GM12892 (cell line): ENCODE data around the gene ZRANB2. TPM values are rescaled to one million over a fixed set of nuclear protein-coding genes. Genes with fewer than 3 reads are reported as not detected.

Experiments
- DNase-seq: peaks from one replicate; pipeline ENCODE4 v3.0.0; 2011; ENCODE audit not compliant: insufficient read length
- FAIRE-seq: peaks from 2 replicates; lab custom pipeline; 2011; peaks lifted over from hg19 to GRCh38; lab: Jason Lieb, UNC
- POLR2A ChIP-seq: IDR thresholded peaks from 2 replicates; pipeline ENCODE4 v1.6.1; 2011; ENCODE audit warnings: low read depth, low read length, control low read depth
- POLR2AphosphoS5 ChIP-seq: IDR thresholded peaks from 2 replicates; pipeline ENCODE4 v1.6.1; 2011; ENCODE audit warnings: low read depth, low read length, control low read depth
- TAF1 ChIP-seq: IDR thresholded peaks from 2 replicates; pipeline ENCODE4 v1.6.1; 2011; ENCODE audit warnings: low read depth, mild to moderate bottlenecking, control low read depth, low read length, borderline replicate concordance
- polyA plus RNA-seq: library from polyadenylated mRNA; unstranded; fragments of >200 nt; gene quantifications from one replicate; pipeline ENCODE4 v1.2.1, GENCODE V29; 2012; ENCODE audit warnings: missing spikeins, inconsistent platforms; ENCODE audit not compliant: missing spikeins

The ZRANB2 gene, protein sequence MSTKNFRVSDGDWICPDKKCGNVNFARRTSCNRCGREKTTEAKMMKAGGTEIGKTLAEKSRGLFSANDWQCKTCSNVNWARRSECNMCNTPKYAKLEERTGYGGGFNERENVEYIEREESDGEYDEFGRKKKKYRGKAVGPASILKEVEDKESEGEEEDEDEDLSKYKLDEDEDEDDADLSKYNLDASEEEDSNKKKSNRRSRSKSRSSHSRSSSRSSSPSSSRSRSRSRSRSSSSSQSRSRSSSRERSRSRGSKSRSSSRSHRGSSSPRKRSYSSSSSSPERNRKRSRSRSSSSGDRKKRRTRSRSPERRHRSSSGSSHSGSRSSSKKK
- 116 TPM for polyA plus RNA-seq

- TF ChIP-seq POLR2A (peak; percentile 95), POLR2AphosphoS5 (peak; percentile 96), TAF1 (peak; percentile 88)
- FAIRE-seq (peak; percentile 99), DNase-seq (peak; percentile 33)
Measured at GRCh38 chr1:71080739-71081696, at the start of gene ZRANB2. Gene ZRANB2 (minus strand): TSS chr1:71081035. CDS start chr1:71080995, 40 bp downstream.

GRCh38 chr1:71128060-71128459 is 47.2 kb upstream of the ZRANB2 start:
- DNase-seq (no peak), FAIRE-seq (no peak)
- TF ChIP-seq TAF1 (no peak), POLR2AphosphoS5 (no peak), POLR2A (no peak)

- TF ChIP-seq POLR2A = no peak
- FAIRE-seq (no peak), DNase-seq (no peak)
Measured at GRCh38 chr1:71118086-71118485, 37.3 kb upstream of the ZRANB2 start.

- DNase-seq = no peak
Measured at GRCh38 chr1:71116729-71117128, 35.9 kb upstream of the ZRANB2 start.

DNA sequence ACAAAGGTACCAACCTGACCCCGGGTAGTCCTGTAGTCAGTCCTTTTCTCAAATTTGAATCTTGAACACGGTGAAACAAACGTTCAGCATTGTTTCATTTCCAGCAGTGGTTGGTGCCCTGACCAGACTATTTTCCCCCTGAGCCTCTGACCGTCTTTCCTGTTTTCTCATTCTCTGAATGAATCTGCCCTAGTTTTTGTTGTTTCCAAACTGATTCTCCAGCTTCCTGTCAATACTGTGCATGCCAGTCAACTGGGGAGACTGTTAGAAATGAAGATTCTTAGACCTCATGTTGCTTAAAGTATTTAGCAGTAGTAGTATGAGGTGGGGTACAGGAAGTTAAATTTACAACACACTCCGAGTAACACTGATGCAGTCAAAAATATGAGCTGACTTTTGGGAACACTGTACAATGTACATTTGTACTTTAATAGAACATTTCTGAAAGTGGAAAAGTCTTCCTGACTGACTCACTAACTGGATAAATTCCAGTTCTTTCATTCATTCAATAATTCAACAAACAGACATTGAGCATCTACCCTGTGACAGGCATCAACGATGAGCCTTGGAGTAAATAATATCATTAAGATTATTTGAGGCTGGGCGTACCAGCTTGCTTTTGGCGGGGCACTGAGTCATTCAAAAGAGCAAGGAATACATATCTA is 26.0 kb upstream of the ZRANB2 start:
- TF ChIP-seq POLR2A (no peak), TAF1 (no peak), POLR2AphosphoS5 (no peak)
- FAIRE-seq (no peak), DNase-seq (no peak)

More at GRCh38 chr1:71116729-71117128, 35.9 kb upstream of the ZRANB2 start:
- TF ChIP-seq TAF1 (no peak), POLR2A (no peak), POLR2AphosphoS5 (no peak)
- FAIRE-seq = no peak

- TF ChIP-seq TAF1 (no peak), POLR2A (no peak), POLR2AphosphoS5 (no peak)
- FAIRE-seq (no peak), DNase-seq (no peak)
Measured at GRCh38 chr1:71104417-71104816, 23.6 kb upstream of the ZRANB2 start.

- no peak for DNase-seq
- FAIRE-seq = no peak
- TF ChIP-seq TAF1 (no peak), POLR2A (no peak), POLR2AphosphoS5 (no peak)
Measured at GRCh38 chr1:71101839-71102376, 21.1 kb upstream of the ZRANB2 start.

DNA sequence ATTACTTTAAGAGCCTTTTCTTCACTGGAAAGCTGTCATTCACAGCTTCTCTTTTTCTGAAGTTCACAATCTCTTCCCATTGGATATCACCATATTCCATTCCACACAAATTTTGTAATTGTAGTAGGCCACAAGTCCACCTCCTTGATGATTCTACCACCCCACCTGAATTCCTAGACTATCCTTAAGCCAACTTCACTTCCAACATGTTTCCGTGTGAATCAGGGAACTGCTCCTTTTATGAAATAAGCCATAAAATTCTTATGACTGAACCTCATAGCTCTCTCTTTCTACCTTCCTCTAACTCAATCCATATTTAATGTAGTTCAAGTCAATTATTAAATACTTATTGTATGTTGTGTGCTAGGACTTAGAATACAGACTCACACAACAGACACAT is 16.6 kb upstream of the ZRANB2 start:
- no peak for DNase-seq
- no peak for FAIRE-seq
- TF ChIP-seq POLR2AphosphoS5 (no peak), TAF1 (no peak), POLR2A (no peak)

GRCh38 chr1:71094913-71095312 is 14.1 kb upstream of the ZRANB2 start:
- FAIRE-seq (no peak), DNase-seq (no peak)
- TF ChIP-seq POLR2AphosphoS5 = no peak
- TF ChIP-seq TAF1 = no peak
- no peak for TF ChIP-seq POLR2A

DNA sequence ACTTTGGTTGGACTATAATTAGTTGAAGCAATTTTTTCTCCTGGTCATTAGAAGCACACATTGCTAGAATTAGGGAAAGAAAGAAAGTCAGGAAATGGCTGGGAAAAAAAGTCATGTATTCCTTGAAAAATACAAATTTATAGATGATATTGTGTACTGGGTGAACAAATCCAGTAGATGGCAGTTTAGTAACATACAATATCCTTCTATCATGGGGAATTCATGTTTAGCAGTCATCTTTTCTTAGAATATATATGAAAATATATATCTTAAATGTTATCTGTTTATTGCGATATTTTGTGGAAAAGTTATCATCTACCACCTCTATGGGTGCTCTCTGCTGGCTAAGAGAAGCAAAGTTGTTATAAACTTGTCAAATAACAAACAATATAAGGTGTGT is 13.1 kb upstream of the ZRANB2 start:
- TF ChIP-seq POLR2A (no peak), TAF1 (no peak), POLR2AphosphoS5 (no peak)
- DNase-seq = no peak

More for the DNA sequence above, 13.1 kb upstream of the ZRANB2 start:
- FAIRE-seq = no peak
